ENCODE measurements around the gene RGMA.

- TF ChIP-seq POLR2A (IDR thresholded peaks at IDR 0.05; ENCODE audit: extremely low read depth, insufficient read length), result no peak
- no peak for TF ChIP-seq CTCF (IDR thresholded peaks at IDR 0.05; ENCODE audit: low read depth, low read length)
Observed at GRCh38 chr15:93111451-93111850, 22.4 kb upstream of the RGMA start.
